NB4 (cell line): ENCODE data around the gene ZNF3.

Experiments used
- CTCF ChIP-seq: IDR thresholded peaks from one replicate; pipeline ENCODE4 v1.5.1; 2012; ENCODE audit warnings: low read depth, low read length
- MAX ChIP-seq: IDR thresholded peaks from 2 replicates; pipeline ENCODE4 v1.6.1; 2011; ENCODE audit warnings: low read depth, low read length
- POLR2A ChIP-seq: IDR thresholded peaks from 2 replicates; pipeline ENCODE4 v1.6.1; 2011; ENCODE audit warnings: mild to moderate bottlenecking; ENCODE audit not compliant: insufficient read length; ENCODE audit errors: extremely low read depth

GRCh38 chr7:100119072-100119969, 37.8 kb upstream of the ZNF3 start, which contains the start of the genes CNPY4 and TAF6:
- no peak for TF ChIP-seq CTCF
- TF ChIP-seq MAX, result peak; percentile 80
- TF ChIP-seq POLR2A, result peak; percentile 81
